Esophagus mucosa (tissue), 1 donor: ENCODE measurements around the gene EMX1. TPM values are rescaled to one million over a fixed set of nuclear protein-coding genes. Genes with fewer than 3 reads are reported as not detected.
A peak's percentile ranks its signal among the peaks of the same experiment; 100 is the strongest.

ENCODE experiments used
- ATAC-seq: fragments of 200-7000 bp; cut with Tn5 transposase; one replicate; pipeline ENCODE4 v1.9.1; 2020
- total RNA-seq: library from RNA; stranded (reverse); gene quantifications from one replicate; pipeline ENCODE4 v1.2.4, GENCODE V29; 2023
- donor health status: DM: yes; HTN: yes; CAD: no.

The EMX1 gene
- total RNA-seq, 1 donor from 2014 or later: not detected

DNA sequence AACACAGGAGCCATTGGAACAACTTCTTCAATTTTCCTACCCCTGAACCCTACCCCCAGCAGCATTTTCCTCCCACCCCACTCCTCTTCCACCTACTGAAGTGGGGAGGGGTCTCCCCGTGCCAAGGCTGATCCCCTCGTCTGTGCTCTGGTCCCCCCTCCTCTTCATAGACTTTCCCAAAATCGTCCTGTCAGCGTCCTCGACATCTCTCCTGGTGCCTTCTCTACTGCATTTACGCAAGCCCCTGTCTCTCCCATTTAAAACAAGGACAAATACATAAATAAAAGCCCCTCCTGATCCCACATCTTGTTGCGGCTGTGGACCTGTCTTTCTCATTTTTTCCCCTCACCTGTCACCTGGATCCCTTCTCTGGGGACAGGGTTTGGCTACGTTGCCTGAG lies 42.2 kb downstream of the EMX1 start:
- ATAC-seq: no peak

DNA sequence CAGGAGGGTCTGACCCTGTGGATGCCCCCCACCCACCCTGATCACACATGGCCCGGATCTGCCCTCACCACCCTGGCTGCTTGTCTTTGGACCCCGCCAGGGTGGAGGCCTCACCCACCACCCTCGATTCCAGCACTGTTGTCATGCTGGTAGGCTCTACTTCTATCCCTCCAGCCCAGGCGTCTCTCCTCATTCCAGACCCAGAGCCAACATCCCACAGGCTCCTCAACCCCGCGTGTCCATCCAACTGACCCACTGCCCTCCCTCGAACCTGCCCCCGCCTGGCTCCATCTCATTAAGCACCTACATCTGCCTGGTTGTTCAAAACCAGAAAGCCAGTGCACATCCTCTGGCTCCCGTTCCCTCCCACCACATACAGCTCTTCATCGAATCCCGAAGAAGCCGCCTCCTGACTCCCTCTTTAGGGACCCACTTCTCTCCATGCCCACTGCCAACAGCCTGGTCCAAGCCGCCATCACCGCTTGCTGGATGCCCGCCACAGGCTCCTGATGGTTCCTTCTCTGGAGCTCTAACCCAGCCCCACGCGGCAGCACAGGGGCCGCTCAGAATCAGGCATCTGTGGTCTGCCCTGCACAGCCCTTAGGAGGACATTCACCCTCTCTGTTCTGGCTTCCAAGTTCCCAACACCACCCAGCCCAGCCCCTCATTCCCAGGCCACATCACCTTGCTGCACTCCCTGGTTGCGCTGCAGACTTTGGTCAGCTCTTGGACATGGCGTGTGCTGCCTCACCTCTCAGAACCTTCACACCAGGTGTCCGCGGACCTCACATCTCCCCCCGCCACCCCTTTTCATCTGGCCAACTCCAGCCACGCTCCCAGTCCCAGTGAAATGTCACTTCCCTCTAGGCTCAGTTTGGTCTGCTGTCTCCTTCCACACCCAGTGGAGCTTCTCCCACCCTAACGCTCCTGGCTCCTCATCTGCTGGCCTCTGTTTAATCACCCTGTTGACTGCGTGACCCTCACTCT lies 43.0 kb downstream of the EMX1 start:
- ATAC-seq: no peak

DNA sequence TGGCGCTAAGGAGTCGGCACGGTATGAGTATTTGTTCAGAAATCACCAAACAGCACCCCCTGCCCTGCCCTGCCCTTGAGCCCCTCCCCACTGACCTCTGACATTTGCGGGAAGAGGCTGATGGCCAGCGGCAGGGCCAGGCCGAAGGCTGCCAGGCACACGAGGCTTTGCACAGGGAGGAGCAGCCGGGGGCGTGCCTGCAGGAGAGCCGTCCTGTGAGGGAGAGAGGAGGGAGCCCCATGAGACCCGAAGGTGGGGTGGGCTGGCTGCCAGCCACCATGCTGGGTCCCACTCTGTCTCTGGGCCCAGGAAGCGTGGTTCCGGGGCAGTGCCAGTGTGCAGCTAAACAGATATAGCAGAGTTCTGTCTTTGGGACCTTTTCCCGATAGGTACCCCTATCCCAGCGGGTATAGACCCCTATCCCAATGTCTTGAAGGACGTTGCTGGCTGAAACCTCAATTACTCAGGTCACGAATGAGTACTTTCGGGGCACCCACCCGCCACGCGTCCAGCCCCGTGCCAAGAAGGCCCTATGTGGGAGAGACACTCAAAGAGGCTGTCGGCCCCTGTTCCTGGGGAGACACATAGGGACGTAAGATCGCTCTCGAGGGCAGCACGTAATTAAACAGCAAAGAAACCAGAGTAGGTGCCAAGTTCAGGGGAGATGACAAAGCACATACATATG lies 43.9 kb downstream of the EMX1 start:
- no peak for ATAC-seq

DNA sequence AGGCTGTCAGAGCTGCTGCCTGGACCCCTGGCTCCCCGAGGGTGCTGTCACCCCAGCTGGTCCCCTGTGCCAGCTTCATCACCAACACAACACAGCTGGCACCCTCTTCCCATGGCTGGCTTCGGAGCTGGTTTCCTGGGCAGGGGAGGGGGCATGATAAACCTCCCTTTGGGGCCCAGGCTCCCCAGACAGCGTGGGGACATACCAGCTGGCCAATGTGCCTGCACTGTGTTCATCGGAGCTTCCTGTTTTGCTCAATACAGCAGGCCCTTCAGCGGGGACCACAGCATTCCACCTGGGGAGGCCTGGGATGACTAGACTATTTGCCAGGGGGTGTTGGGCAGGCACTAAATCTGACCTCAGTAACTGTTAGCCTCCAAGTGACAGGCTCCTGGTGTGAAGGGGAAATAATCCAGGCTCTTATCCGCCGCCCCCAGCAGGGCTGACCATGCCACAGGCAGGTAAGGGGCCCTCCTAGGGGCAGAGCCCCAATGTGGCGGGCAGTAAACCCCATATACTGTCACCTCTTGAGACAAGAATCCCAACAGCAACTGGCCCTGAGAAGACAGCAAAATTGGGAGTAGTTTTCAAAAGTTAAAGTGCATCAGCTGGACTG lies 44.6 kb downstream of the EMX1 start:
- ATAC-seq: no peak

DNA sequence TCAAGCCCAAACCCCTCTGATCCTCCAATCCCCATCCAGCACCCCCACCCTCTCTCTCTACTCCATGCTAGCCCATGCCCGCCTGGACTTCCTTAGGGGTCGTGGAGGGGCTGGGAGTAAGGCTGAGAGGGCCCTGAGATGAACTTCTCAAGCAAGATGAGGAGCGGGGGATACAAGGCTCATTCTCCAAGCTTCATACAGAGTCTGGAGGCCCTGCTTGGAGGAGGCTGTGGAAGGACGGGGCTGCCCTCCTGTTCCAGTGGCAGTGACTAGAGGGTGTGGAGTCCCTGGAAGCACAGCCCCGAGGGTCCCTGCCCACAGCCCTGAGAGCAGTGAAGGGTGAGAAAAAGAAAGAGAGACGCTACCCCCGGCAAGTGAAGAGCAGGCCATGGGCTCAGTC lies 45.6 kb downstream of the EMX1 start:
- ATAC-seq: no peak

DNA sequence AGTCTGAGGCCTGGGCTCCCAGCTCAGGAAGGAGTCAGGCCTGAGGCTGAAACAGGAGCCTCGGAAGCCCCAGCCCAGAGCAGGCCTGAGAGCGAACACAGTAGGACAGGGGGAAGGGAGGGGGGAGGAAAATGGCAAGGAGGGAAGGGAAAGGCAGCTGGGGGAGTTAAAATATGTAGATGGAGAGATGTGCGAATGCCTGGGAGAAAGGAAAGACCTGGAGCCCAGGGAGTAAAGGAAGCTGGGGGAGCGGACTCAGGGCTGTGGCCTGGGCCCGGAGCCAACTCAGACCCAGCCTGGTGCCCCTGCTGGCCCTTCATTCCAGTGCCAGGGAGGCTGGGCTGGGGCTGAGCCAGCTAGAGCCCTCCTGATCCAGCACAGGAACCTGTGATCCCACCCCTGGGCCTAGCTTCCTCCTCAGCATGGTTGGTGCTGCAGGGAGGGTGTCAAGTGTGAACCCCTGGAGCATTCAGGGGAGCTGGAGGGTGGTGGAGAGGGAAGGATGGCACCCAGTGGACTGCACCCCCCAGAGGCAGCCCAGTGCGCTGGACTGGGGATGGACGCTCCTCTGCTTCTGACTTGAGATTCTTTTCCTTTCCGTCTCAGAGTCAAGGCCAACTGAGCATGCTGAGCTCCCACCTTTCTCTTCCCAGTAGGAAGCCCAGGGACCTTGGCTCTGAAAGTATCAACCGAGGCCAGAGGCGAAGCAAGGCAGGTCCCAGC lies 46.3 kb downstream of the EMX1 start:
- ATAC-seq: no peak

DNA sequence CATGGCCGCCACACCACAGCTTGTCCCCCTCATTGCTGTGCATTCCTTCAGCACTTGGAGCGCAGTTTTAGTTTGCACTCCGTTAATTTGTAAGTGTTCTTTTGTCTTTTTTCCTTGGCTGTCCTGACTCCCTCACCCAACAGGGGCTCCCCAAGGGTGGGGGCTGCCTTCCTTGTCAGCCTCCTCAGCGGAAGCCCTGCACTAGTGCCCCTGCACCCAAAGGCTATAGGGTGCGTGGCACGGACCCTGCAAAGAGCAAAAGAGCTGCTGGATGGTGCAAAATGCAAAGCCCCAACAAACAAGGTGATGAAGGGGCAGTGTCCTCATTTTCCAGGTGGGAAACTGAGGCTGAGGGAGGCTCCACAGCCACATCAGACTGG lies 46.8 kb downstream of the EMX1 start:
- no peak for ATAC-seq

DNA sequence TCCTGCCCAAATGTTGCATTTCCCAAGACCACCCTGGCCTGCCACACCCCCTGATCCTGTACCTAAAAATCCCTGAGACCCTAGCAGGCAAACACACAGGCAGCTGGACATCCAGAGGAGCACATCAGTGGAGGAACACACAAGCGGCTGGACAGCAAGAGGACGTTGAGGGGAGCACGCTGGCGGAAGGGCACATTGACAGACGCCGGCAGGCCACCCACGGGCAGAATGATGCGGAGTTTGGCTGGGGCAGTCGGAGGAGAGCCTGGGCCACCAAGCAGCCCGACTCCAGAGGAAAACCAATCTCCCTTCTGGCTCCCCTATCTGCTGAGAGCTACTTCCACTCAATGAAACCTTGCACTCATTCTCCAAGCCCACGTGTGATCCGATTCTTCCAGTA lies 47.7 kb downstream of the EMX1 start:
- no peak for ATAC-seq

DNA sequence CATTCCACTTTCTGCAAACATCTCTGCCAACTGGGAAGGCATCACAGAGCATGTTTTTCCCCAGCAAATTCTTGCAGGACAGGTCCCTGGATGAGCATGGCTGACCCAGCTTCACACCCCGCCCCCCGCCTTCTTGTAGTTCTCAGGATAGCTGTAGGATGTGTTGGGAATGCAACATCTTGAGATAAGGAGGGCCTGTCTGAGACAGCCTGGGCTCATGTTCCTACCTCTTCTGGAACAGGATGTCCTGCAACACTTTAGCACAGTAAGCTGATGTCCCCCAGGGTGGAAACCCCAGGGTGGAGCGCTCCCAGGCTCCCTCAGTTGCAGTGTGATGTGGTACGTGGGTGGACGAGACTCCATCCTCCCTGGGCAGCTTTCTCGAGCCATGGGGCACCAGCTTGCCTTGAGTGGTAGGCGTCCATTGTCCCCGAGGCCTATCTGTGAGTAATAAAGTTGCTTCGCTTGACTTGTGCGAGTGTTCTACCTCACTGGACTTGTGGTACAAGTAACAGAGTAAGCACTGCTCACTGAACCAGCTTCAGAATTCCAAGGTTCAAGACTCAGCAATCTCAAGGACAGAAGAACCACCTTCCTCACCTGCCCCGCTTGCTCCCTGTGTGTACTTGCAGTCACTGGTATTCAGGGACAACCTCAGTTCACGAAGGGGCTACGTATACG lies 48.6 kb downstream of the EMX1 start:
- ATAC-seq: no peak

DNA sequence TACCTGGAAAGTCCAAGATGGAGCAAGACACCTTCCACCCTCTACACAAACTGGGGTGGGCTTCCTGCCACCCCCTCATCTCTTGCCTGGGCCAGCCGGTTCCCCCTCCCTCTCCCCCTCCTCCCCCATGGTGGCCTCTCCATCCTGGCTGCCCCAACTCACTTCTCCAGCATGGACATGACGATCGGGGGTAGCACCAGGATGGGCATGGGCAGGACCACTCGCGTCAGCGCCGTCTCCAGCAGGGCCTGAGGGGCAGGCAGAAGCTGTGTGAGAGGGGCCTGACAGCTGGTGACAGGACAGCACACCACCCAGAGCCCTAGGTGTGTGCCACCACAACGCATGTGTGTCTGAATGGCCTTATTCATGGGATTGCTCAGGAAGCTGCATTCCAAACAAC lies 51.0 kb downstream of the EMX1 start:
- ATAC-seq: no peak

DNA sequence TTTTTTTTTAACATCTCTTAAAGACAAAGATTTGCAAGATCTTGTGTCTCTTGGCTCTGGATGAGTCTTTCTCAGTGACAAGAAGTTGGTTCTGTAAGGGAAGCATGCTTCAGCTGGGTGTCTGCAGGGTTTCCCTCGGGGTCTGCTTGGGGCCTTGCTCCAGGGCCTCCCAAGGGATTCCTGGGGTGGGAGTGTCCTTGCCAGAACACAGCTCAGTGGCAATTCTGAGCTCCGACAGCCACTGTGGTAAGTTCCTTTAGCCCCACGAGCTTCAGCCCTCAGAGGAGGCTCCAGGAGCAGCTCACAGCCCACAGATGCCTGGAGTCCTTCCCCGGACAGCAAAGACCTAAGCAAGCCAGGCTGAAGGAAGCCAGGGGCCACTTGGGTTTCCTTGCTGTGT lies 52.4 kb downstream of the EMX1 start:
- ATAC-seq: no peak

DNA sequence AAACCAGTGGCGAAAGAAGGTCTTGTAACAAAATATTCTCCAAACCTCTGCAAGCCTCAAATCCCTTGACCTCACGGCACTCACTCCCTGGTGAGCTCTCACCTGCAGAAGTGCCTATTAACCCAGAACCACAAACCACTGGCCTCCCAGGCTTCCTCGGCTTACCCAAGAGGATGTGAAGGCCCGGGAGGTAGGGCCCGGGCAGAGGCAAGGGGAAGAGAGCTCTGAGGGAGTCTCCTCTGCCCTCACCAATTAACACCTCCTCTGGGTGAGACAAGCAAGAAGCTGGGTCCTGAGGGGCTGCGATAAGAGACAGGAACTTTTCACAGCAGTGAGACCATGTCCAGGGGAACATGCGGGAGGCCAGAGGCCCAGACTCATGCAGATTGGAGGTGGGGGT lies 53.7 kb downstream of the EMX1 start:
- no peak for ATAC-seq

DNA sequence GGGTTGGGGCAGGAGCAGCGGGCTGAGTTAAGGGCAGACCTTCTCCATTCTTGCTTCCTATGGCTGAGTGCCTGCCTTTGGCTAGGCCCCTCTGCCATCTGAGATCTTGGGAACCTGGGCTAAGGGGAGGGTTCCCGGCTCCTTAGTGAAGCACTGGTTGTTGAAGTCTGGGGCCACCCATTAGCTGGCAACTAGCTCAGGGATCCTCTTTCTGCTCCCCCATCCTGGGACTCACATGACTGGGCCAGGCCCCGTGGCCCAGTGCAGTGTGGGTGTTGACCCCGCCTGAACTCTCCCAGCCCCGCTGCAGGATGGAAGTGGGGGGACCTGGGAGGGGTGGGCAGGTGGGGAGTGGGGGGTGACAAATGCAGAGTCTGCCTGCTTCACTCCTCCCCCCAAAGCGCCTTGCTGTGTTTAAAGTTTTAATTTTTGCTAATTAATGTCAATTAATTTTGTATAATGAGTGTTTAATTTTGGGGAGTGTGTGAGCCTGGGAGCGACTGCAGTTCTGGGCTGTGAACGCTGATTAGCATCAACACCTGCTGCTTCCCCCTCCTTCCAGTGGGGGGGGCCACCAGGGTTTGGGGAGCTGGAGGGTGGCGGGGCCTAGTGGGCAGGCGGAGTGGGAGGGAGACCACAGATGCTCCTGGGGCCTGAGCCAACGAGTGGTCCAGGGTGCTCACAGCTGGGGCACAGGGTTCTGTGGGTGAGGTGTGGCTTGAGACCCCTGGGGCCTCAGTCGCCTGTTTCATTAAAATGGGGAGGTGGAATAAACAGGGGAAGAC lies 55.2 kb downstream of the EMX1 start:
- no peak for ATAC-seq

DNA sequence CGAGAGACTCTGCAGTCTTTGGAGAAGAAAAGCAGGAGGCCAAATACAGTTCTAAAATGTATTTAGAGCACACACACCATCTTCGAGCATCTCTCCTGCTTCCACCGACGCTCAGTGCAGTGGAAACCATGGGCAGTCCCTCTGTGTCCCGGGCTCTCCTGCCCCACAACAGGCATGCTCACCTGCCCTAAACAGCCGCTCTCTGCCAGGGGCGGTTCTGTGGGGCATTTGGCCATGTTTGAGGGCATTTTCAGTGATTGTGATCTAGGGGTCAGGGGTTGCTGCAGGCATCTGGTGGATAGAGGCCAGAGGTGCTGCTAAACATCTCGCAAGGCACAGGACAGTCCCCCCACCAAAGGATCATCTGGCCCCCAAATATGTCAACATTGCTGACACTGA lies 55.8 kb downstream of the EMX1 start:
- ATAC-seq: no peak

DNA sequence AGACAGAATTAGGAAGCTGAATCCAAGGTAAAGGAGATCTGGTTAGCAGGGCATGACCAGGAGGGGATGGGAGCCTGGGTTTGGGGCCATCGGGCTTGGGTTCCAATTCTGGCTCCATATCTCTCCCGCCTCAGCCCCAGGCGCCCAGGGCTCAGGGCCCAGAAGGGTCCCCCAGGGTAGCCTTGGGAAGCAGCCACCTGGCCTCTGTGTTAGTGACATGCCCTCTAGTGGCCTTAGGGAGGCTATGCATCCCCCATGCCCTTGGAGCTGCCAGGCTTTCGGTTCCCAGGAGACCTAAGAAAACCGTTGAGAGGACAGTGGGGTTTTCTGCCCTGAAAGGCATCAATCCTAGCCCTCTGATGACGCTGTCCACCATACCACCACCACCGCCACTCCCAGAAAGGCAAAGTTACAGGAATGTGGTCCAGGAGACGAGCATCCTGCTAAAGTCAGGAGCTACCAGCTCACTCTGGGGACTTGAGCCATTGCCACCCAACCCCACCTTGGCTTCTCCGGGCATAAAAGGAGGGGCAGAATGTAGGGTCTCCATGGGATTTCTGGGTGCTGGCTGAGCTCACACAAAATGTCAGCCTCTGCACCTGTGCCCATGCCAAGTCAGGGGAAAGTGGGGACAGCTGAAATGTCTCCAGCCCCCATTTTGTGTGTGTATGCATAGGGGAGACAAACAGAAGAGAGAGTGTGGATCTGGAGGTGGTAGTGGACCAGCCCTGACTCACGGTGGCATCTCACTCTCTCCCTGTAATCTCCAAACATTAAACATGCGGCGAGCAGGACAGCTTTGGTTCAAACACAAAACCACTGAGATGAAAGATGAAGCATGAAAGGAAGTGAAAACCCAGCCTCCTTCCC lies 56.5 kb downstream of the EMX1 start:
- ATAC-seq: peak; percentile 72

DNA sequence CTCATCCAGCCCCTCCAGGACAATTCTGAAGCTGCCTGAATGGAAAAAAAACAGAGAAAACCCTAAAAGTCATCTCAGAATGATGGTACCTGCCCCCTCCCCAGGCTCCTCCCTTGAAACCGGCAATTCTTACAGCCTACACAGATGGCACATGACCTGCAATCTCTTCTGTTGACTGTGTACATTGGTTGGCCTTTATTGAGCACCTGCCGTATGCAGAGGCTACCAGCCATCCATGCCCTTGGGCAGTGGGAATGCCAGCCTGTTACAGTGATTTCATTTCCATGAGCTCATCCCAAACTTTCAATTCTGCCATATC lies 57.1 kb downstream of the EMX1 start:
- ATAC-seq: no peak

DNA sequence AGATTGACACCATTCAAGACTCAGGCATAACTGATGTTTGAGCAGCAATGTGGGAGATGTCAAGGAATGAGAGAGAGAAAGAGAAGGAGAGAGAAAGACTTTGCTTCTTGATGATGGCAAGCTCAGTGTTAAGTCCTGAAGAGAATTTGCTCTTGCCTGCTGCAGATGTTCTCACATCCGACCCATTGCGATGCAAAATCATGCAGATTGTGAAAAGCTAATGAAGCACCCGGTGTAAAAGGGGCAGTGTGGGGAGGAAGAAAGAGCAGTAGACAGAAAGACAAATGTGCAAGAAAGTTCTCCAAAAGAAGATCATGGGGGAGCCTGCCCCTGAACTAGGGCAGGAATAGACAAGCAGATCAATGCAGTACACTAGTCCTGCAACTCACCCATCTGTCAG lies 57.7 kb downstream of the EMX1 start:
- ATAC-seq: no peak

DNA sequence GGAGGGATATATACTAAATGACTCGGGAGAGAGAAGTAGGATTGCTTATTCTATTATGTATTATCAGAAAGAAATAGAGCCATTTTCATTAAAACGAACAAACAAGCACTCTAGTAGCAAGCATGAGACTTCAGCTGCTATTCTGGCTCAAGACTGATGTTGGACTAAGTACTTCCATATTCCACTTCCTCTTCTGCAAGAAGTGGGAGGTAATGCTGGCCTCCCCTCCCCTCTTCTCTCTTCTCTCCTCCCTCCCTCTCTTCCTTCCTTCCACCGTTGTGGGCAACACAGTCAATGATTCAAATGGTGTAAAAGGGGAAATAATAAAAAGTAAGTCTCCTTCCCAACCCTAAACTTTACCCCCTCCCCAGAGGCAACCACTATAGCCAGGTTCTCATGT lies 62.6 kb downstream of the EMX1 start:
- ATAC-seq: no peak

DNA sequence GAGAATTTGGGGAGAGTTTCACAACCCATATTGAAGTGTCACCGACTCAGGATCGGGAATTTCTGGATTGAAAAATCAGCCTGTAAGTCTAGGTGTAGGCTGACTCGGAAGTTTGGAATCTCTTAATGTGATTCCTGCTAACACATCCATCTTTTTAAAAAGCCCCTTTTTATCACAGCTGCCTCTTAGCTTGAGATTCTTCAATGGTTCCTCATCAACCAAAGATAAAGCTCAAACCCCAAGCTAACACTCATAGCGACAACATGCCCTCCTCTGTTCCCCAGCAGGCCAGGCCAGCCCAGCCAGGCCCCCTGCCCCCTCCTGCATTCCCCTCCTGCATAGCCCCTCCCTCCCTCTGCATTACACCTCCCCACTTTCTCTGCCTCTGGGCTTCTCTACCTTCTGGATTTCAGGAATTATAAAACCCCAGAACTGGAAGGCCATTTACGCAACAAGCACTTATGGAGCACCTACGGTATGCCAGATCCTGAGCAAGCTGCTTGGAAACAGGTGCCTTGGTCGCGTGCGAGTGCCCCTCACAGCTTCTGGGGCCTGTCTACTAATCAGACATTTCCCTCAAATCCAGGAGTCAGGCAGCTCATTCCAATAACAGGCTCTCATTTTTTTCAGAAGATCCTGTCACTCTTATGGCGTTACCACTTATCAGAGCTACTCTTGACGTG lies 63.4 kb downstream of the EMX1 start:
- ATAC-seq: no peak

DNA sequence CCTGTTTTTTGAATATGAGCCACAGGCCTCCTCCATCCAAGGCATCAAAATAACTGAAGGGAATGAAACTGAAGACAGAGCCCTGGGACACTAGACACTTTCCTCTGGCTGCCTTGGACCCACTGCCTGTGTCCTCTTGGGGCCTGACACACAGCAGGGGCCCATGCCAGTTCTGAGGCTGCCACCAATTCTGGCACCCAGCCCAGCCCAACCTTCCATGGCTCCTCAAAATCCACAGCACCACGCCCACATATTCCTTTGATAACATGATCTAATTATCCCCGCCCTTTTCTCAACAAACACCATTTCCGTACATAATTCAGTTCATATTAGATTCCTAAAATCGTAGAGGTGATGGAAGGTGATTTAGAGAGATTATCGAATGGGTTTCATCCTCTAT lies 64.2 kb downstream of the EMX1 start:
- no peak for ATAC-seq
